ENCODE data around the gene FYCO1. TPM values are rescaled to one million over a fixed set of nuclear protein-coding genes. Genes with fewer than 3 reads are reported as not detected.

FYCO1 gene
- total and polyA plus RNA-seq, 10 donors = 5.2 to 40.1 (median 30.5) TPM

DNA sequence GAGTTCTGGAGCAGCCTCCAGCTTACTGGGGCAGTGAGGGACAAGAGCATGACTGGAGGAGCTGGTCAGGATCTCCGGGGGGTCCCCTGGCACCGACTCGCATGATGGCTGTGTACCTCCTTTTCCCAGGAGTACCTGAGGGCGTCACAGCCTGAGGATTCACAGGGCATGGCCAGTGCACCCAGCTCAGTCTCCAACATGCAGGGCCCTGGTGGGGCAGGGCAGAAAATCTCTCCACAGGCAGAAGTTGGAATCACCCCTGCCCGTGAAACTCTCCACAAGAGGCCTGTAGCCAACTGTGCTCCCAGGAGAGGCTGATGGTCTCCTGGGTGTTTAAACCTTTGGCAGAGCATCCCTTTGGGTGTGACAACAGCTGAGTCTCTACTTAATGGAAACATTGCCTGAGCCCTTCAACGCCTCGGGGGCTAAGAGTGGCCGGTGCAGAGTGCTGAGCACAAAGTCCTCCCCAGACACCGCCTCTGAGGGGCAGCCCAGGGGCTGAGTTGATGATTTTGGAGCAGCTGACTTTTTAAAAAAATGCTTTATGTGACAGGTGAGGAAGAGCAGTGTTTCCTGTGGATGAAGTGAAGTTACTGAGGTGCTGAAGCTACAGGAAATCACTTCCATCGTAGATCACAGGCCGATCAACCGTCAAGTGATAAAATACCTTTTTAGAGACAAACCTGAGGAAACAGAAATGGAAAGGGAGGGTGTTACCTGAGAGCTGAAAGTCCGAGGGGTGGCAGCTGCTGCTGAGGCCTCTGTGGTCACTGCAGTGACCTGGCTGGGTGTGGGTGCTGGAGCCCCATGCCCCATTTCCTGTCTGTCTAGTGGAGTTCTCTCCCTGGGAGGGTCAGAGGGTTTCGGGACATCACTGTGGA lies 74.2 kb downstream of the FYCO1 start:
- Histone ChIP-seq H3K9me3 (no peaks in the 10 kb centered on the region), H3K27me3 (replicated peaks in 1 of 7) (no peaks in the 10 kb centered on the region), H3K4me3 (no peak overlapping the region), H3K4me1 (peaks cover 0 to 24% (median 5%) of the 10 kb centered on the region in 6 donors), H3K27ac (peak overlapping the region in 3 of 8 donors; percentile 18 to 30 (median 30)), H3K36me3 (peaks cover 0 to 96% (median 52%) of the 10 kb centered on the region in 6 donors)
- 83 to 89% (median 89%) methylated on average over 10 to 14 of the region's 14 CpGs for WGBS, 5 donors
- no peak for DNase-seq
- intact Hi-C loops (cut with DNase I; ENCODE audit: low total_unique reads) = no loop called here
- TF ChIP-seq, protein P1, sequence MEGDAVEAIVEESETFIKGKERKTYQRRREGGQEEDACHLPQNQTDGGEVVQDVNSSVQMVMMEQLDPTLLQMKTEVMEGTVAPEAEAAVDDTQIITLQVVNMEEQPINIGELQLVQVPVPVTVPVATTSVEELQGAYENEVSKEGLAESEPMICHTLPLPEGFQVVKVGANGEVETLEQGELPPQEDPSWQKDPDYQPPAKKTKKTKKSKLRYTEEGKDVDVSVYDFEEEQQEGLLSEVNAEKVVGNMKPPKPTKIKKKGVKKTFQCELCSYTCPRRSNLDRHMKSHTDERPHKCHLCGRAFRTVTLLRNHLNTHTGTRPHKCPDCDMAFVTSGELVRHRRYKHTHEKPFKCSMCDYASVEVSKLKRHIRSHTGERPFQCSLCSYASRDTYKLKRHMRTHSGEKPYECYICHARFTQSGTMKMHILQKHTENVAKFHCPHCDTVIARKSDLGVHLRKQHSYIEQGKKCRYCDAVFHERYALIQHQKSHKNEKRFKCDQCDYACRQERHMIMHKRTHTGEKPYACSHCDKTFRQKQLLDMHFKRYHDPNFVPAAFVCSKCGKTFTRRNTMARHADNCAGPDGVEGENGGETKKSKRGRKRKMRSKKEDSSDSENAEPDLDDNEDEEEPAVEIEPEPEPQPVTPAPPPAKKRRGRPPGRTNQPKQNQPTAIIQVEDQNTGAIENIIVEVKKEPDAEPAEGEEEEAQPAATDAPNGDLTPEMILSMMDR (IDR thresholded peaks at IDR 0.05 in 8 of 11, conservative IDR thresholded peaks at IDR 0.05 in 3 of 11) = no peak
- TF ChIP-seq POLR2AphosphoS5 (IDR thresholded peaks at IDR 0.05) = no peak
- TF ChIP-seq POLR2A (IDR thresholded peaks at IDR 0.05) = no peak

DNA sequence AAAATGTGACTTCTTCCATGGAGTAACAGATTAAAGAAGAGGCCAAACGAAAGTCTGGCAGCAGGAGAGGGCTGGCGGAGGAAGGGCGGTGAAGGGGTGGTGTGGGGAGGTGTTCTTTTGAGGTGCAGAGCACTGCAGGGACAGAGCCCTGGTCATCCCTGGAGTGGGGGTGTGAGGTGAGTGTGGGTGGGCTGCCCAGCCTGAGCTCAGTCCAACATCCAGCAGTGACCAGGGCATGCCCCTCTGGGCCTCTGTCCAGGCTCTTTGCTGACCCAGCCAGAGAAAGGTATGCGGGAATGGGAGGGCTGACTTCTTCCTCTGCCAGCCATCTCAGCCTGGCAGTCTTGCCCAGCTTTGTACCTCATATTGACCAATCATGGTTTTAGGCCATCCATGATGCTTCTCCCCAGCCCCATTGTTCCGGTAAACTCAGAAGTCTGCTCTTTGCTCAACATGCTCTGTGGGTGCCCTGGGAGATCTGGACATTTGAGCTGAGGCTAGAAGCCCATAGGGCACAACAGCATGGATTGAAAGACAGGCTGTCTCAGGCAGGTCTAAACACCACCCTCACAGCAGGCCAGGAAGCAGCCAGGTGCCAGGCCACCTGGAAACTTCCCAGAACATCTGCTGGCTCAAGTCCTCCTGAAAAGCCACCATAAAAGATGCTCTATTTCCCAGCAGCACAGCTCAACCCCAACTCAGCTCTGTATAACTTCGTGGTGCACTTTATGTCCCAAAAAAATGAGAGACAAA lies 78.3 kb downstream of the FYCO1 start:
- Histone ChIP-seq H3K4me1 (peaks cover 5 to 53% (median 21%) of the 10 kb centered on the region in 6 donors), H3K9me3 (no peaks in the 10 kb centered on the region), H3K4me3 (no peak overlapping the region), H3K27me3 (replicated peaks in 1 of 7) (no peaks in the 10 kb centered on the region), H3K27ac (no peak overlapping the region), H3K36me3 (peaks cover 0 to 57% (median 31%) of the 10 kb centered on the region in 6 donors)
- intact Hi-C loops (cut with DNase I; ENCODE audit: low total_unique reads) = no loop called here
- 84 to 93% (median 91%) methylated on average over 6 of the region's 6 CpGs for WGBS, 5 donors
- no peak for DNase-seq
- TF ChIP-seq, protein P1 (IDR thresholded peaks at IDR 0.05 in 8 of 11, conservative IDR thresholded peaks at IDR 0.05 in 3 of 11) = no peak
- TF ChIP-seq POLR2A (IDR thresholded peaks at IDR 0.05) = no peak
- TF ChIP-seq POLR2AphosphoS5 (IDR thresholded peaks at IDR 0.05) = no peak

DNA sequence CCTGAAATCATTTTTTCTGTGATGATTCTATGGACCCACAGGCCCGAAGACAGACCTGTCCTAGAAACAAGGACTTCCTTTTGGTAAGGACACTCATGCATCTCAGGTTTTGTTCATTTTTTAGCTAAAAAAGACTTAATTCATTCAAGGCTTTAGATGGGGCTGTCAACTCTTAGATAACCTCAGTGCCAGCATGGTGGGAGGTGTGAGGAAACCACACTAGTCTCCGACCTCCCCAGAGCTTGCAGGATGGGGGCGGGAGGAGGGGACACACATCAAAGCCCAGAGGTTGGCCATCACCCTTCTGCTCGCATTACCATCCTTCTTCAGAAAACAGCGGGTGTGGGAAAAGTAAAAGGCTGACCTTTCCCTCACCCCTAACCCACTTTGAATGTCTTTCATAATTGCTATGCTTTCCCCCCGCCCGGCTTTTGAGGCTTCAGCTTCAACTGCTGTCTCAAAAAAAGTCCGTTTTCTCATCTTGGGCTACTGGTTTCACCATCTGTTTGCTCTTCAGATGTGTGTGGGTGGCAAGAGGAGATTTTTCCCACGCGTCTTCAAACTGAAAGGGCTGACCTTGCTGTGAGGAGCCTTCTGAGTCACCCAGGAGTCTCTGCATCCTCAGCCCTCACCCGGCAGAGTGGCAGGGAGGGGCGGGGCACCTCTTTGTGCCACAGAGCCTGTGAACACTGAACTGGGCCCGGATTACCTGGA lies 79.9 kb downstream of the FYCO1 start:
- DNase-seq = peak; percentile 84
- intact Hi-C loops (cut with DNase I; ENCODE audit: low total_unique reads) = no loop called here
- no peaks in the 10 kb centered on the region for H3K9me3 ChIP-seq
- peaks cover 0 to 51% (median 15%) of the 10 kb centered on the region in 6 donors for H3K36me3 ChIP-seq
- peaks cover 5 to 53% (median 23%) of the 10 kb centered on the region in 6 donors for H3K4me1 ChIP-seq
- peak in 2 of 3 donors; percentile 11 to 53 for TF ChIP-seq POLR2AphosphoS5 (IDR thresholded peaks at IDR 0.05)
- TF ChIP-seq, protein P1 (IDR thresholded peaks at IDR 0.05 in 8 of 11, conservative IDR thresholded peaks at IDR 0.05 in 3 of 11) = no peak
- peak overlapping the region in 2 of 8 donors; percentile 2 to 45 for H3K4me3 ChIP-seq
- WGBS, 5 donors = 36 to 50% (median 45%) methylated on average over 12 to 13 of the region's 13 CpGs
- H3K27me3 ChIP-seq (replicated peaks in 1 of 7) = no peaks in the 10 kb centered on the region
- peak overlapping the region; percentile 19 to 68 (median 46) for H3K27ac ChIP-seq
